Cardiac muscle cell (in vitro differentiated cells and primary cell): Measurements from ENCODE around the gene ACACA. TPM values are rescaled to one million over a fixed set of nuclear protein-coding genes. Genes with fewer than 3 reads are reported as not detected.

Experiments used
- DNase-seq, 2 donors: peaks; one replicate each; pipeline versions ENCODE4 v3.0.0 to v3.0.0-alpha.2; 2010 to 2017; ENCODE audit warnings: low read depth in 1 of 2, low spot score in 1 of 2
- H3K27ac ChIP-seq: fragments of 200-600 bp; sonication (generic); 2 replicates; pipeline ENCODE4 v1.5.1; 2016
- H3K27me3 ChIP-seq: fragments of 200-600 bp; sonication (generic); 2 replicates; pipeline ENCODE4 v1.6.0; 2016; ENCODE audit warnings: control low read depth
- H3K36me3 ChIP-seq: fragments of 200-600 bp; sonication (generic); 2 replicates; pipeline ENCODE4 v1.5.1; 2016; ENCODE audit warnings: control low read depth
- H3K4me1 ChIP-seq: fragments of 200-600 bp; sonication (generic); 2 replicates; pipeline ENCODE4 v1.8.1; 2017; ENCODE audit warnings: low read depth, mild to moderate bottlenecking, mixed run types
- H3K4me3 ChIP-seq: fragments of 200-600 bp; sonication (generic); 2 replicates; pipeline ENCODE4 v1.5.1; 2016; ENCODE audit warnings: mild to moderate bottlenecking
- H3K9me3 ChIP-seq: fragments of 200-600 bp; sonication (generic); 2 replicates; pipeline ENCODE4 v1.5.1; 2017; ENCODE audit warnings: low read depth, mild to moderate bottlenecking, control low read depth
- CTCF ChIP-seq: IDR thresholded peaks from 2 replicates; pipeline ENCODE4 v1.5.1; 2012; ENCODE audit warnings: low read depth, mild to moderate bottlenecking, low read length
- polyA plus RNA-seq: library from polyadenylated mRNA; unstranded; fragments of >200 nt; fragmentation: Nextera tagmentation; extraction: Ambion mirVana; gene quantifications from 2 replicates; pipeline ENCODE4 v1.2.1, GENCODE V29; 2016
- total RNA-seq: library from RNA; depleted of rRNA; stranded (reverse); fragments of >200 nt; gene quantifications from 2 replicates; pipeline ENCODE4 v1.2.3, GENCODE V29; 2016

The ACACA gene
- total and polyA plus RNA-seq, 2 experiments from 2014 or later, result 42.5 to 47.6 TPM

DNA sequence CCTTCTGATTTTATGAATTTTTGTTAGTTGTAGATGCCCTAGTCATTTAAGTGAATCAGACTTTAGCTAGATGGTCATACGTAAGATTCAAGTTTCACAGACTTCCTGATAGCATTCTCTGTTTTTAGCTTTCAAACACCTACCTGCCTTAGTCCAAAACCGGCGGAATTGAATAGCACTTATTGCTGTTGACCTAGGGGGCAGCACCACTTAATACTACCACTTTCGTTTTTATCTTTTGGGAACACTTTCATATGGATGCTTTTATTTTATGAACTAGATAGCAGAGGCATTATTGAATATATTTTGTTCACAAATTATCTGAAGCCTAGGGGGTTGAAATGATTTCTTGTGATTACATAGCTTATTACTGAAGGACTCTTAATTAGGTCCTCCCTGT, 31.5 kb upstream of the ACACA start:
- H3K27ac ChIP-seq, result no peak overlapping the region
- no peaks in the 10 kb centered on the region for H3K4me1 ChIP-seq
- H3K27me3 ChIP-seq, result no peaks in the 10 kb centered on the region
- peak; percentile 28 for TF ChIP-seq CTCF
- H3K36me3 ChIP-seq, result peaks cover 11% of the 10 kb centered on the region
- no peak overlapping the region for H3K4me3 ChIP-seq
- DNase-seq, result no peak
- no peaks in the 10 kb centered on the region for H3K9me3 ChIP-seq

DNA sequence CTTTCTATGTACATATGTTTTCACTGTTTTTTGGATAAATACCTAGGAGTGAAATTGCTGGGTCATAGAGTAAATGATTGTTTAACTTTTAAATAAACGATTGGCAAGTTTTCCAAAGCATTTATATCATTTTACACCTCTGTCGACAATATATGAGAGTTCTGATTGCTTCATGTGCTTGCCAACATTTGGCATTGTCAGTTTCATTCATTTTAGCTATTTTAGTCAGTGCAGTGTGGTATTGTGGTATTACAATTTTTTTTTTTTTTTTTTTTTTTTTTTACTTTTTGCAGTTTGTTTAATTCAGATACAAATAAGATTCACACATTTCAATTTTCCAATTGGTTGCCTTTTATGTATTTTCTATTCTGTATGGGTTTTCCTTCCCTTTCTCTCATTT, 26.0 kb upstream of the ACACA start:
- Histone ChIP-seq H3K4me1 (no peaks in the 10 kb centered on the region), H3K36me3 (peaks cover 15% of the 10 kb centered on the region), H3K4me3 (no peak overlapping the region), H3K27me3 (no peaks in the 10 kb centered on the region), H3K27ac (no peak overlapping the region), H3K9me3 (no peaks in the 10 kb centered on the region)
- DNase-seq, result no peak
- TF ChIP-seq CTCF, result no peak

DNA sequence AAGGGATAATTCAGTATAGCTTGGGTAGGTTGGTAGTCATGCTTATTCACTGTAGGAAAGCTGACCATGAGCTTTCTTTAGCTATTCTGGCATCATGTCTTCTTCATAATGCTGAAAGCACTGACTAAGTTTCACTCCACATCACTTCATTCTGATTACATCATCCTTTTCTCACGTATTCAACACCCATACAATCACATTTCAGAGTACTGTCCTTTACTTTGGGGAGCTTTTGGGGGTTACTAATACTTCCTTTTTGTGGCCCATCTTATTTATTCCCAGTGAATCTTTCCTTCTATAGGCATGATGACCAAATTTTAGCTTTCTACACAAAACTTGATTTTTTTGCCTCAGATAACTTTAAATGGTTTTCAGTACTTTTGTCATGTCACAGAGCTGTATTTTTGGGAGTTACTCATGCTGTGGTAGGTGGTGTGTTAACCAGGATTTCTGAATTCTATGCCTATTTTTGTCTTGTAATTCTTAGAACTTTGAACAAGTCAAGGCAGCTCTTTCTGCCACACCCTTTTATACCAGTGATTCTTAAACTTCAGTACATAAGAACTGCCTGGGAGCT, 23.5 kb upstream of the ACACA start:
- DNase-seq, result peak in 1 of 2 donors; percentile 27
- Histone ChIP-seq H3K27ac (no peak overlapping the region), H3K36me3 (peaks cover 30% of the 10 kb centered on the region), H3K9me3 (no peaks in the 10 kb centered on the region), H3K4me1 (no peaks in the 10 kb centered on the region), H3K27me3 (no peaks in the 10 kb centered on the region), H3K4me3 (no peak overlapping the region)
- no peak for TF ChIP-seq CTCF

- H3K9me3 ChIP-seq, result no peaks in the 10 kb centered on the region
- H3K4me1 ChIP-seq, result no peaks in the 10 kb centered on the region
- no peak overlapping the region for H3K4me3 ChIP-seq
- H3K36me3 ChIP-seq, result peaks cover 37% of the 10 kb centered on the region
- no peak for DNase-seq
- H3K27ac ChIP-seq, result no peak overlapping the region
- H3K27me3 ChIP-seq, result no peaks in the 10 kb centered on the region
- TF ChIP-seq CTCF, result no peak
Observed at GRCh38 chr17:37429453-37429852, 22.8 kb upstream of the ACACA start.

DNA sequence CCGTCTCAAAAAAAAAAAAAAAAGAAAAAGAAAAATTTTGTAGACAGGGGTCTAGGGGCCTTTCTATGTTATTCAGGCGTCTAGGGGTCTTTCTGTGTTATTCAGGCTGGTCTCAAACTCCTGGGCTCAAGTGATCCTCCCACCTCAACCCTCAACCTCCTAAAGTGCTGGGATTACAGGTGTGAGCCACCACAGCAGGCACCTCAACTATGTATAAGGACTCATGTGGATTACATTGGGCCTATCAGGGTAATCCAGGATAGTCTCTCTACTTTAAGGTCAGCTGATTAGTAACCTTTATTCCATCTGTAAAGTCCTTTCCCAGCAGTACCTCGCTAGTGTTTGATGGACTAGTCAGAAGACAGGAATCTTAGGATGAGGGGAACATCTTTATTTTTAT, 22.4 kb upstream of the ACACA start:
- no peak overlapping the region for H3K4me3 ChIP-seq

More for the DNA sequence above, 22.4 kb upstream of the ACACA start:
- no peaks in the 10 kb centered on the region for H3K9me3 ChIP-seq
- no peak overlapping the region for H3K27ac ChIP-seq
- no peak for DNase-seq
- no peak for TF ChIP-seq CTCF
- peaks cover 40% of the 10 kb centered on the region for H3K36me3 ChIP-seq
- no peaks in the 10 kb centered on the region for H3K27me3 ChIP-seq
- H3K4me1 ChIP-seq, result no peaks in the 10 kb centered on the region
